Esophagus squamous epithelium (tissue), 4 donors: ENCODE results near the gene MAP4K3.

Experiments used
- CTCF ChIP-seq, 6 experiments: fragments of 450-650 bp in 4 of 6; fragments of 200-600 bp in 2 of 6; sonication (generic) in 2 of 6; IDR thresholded peaks; one replicate each; pipeline ENCODE4 v1.5.1; 2016 to 2019; ENCODE audit warnings: antibody characterized with exemption in 6 of 6, mild to moderate bottlenecking in 4 of 6, moderate library complexity in 4 of 6
- POLR2A ChIP-seq, 4 donors: fragments of 450-650 bp; IDR thresholded peaks; one replicate each; pipeline ENCODE4 v1.6.1; 2017; ENCODE audit warnings: antibody characterized with exemption in 4 of 4, mild to moderate bottlenecking in 4 of 4, moderate library complexity in 3 of 4

GRCh38 chr2:39320162-39320561 lies 116.9 kb downstream of the MAP4K3 start:
- TF ChIP-seq CTCF (IDR thresholded peaks at IDR 0.05) = no peak
- TF ChIP-seq POLR2A (IDR thresholded peaks at IDR 0.05) = no peak
